Keratinocyte (primary cell): ENCODE results near the gene MED7.

Experiments
- CTCF ChIP-seq, 3 experiments: IDR thresholded peaks in 1 of 3; conservative IDR thresholded peaks in 1 of 3; optimal IDR thresholded peaks in 1 of 3; 2 replicates in 2 of 3; 3 replicates in 1 of 3; pipeline versions ENCODE3 to v1.5.1; 2011; ENCODE audit warnings: low read length in 3 of 3, mild to moderate bottlenecking in 3 of 3, moderate library complexity in 2 of 3, control low read depth in 1 of 3, inconsistent platforms in 1 of 3; ENCODE audit not compliant: insufficient read depth in 2 of 3; ENCODE audit errors: extremely low read depth in 1 of 3
- EZH2 ChIP-seq: IDR thresholded peaks from one replicate; pipeline ENCODE4 v1.6.1; 2012; ENCODE audit warnings: inconsistent platforms, mild to moderate bottlenecking, low read length, moderate library complexity

DNA sequence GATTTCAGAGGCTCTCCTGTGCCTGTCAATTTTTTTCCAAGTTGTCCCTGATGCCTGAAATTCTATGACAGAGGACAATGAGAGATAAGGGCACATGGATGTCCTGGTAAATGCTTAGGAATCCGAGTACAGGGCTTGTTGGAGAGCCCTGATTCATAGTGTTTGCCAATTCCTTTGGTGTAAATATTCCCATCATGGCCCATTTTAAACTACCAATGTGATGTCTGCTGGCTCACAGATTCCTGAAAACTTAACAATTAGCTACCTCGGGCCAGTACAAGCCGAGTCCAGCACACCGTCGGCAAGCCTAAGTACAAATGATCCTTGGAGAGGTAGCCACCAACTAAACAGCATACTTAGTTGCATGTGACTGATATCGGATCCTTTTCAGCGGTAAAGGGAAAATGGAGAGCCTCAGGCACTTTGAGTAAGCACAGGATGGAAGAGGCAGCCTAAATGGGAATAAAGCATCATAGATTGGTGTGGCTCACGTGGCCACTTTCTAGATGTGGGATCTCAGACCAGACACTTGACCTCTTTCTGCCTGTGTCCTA, 41.5 kb upstream of the MED7 start:
- no peak for TF ChIP-seq CTCF (optimal IDR thresholded peaks at IDR 0.05 in 1 of 3, IDR thresholded peaks at IDR 0.05 in 1 of 3, conservative IDR thresholded peaks at IDR 0.05 in 1 of 3; ENCODE audit: extremely low read depth in 1 of 3, insufficient read depth in 2 of 3, low read length in 3 of 3)
- TF ChIP-seq EZH2, result no peak
